Adipocyte (in vitro differentiated cells): Measurements from ENCODE around the gene CDK17.
"Not testable (repeated sequence)": the region's sequence is repeated elsewhere in the genome, so short reads cannot be mapped to it uniquely, and the experiment has no call there.

ENCODE experiments used
- DNase-seq: peaks from one replicate; pipeline ENCODE4 v3.0.0-alpha.2; 2015; ENCODE audit warnings: low read depth
- H3K27me3 ChIP-seq: replicated peaks from 2 replicates; pipeline ENCODE4 v1.7.0; 2013; ENCODE audit warnings: mild to moderate bottlenecking, low read length, moderate library complexity; ENCODE audit not compliant: control insufficient read depth, insufficient read depth
- H3K36me3 ChIP-seq: 2 replicates; pipeline ENCODE4 v1.7.0; 2013; ENCODE audit warnings: low read length, mild to moderate bottlenecking, moderate library complexity; ENCODE audit not compliant: control insufficient read depth, insufficient read depth, severe bottlenecking
- H3K4me1 ChIP-seq: 2 replicates; pipeline ENCODE4 v1.7.0; 2013; ENCODE audit warnings: mild to moderate bottlenecking, low read length, moderate library complexity; ENCODE audit not compliant: control insufficient read depth, insufficient read depth
- H3K4me3 ChIP-seq: 2 replicates; pipeline ENCODE4 v1.7.0; 2013; ENCODE audit warnings: mild to moderate bottlenecking, low read length, moderate library complexity
- H3K9ac ChIP-seq: 2 replicates; pipeline ENCODE4 v1.7.0; 2013; ENCODE audit warnings: mild to moderate bottlenecking, low read length, moderate library complexity
- H3K9me3 ChIP-seq: 2 replicates; pipeline ENCODE4 v1.7.0; 2013; ENCODE audit warnings: mild to moderate bottlenecking, low read length, moderate library complexity; ENCODE audit not compliant: control insufficient read depth

CDK17 gene

GRCh38 chr12:96383991-96384390 is 16.2 kb downstream of the CDK17 start:
- Histone ChIP-seq H3K4me3 (no peak overlapping the region), H3K9me3 (no peaks in the 10 kb centered on the region)

DNA sequence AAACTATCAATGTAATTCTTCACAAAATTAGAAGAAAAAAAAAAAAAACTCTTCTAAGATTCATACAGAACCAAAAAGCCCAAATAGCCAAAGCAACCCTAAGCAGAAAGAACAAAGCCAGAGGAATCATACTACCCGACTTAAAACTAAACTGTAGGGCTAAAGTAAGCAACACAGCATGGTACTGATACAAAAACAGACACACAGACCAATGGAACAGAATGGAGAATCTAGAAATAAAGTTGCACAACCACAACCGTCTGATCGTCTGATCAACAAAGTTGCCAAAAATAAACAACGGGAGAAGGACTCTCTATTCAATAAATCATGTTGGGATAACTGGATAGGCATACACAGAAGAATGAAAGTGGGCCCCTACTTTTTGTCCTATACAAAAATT is 16.9 kb downstream of the CDK17 start:
- Histone ChIP-seq H3K36me3 (no peaks in the 10 kb centered on the region), H3K4me3 (no peak overlapping the region), H3K9me3 (no peaks in the 10 kb centered on the region), H3K9ac (no peak overlapping the region), H3K4me1 (peaks cover 10% of the 10 kb centered on the region), H3K27me3 (no peaks in the 10 kb centered on the region)
- DNase-seq = no peak

More at GRCh38 chr12:96383991-96384390, 16.2 kb downstream of the CDK17 start:
- no peaks in the 10 kb centered on the region for H3K27me3 ChIP-seq
- H3K36me3 ChIP-seq = no peaks in the 10 kb centered on the region
- H3K9ac ChIP-seq = no peak overlapping the region
- peaks cover 14% of the 10 kb centered on the region for H3K4me1 ChIP-seq
- no peak for DNase-seq

- not testable (repeated sequence) for H3K9me3 ChIP-seq, H3K36me3 ChIP-seq, H3K4me3 ChIP-seq, H3K27me3 ChIP-seq, H3K4me1 ChIP-seq, H3K9ac ChIP-seq, DNase-seq
These were observed 20.5 kb downstream of the CDK17 start for GRCh38 chr12:96379743-96380142.

DNA sequence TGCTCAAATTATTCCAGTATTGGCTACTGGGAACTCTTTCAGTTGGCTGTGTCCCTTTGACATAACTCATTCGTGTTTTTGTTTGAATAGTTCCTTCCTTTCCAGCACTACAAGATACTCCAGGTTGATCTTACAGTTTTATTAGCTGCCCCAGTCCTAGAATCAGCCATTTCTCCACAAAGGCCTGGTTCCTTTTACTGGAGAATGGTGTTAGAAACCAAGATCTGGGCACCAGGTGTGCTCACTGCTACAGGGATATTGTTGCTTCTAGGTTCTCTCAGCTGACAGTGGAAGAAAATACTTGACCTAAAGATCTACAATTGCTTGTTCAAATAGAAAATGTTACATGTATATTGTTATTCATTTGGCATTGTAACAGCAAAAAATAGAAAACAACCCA is 21.9 kb downstream of the CDK17 start:
- Histone ChIP-seq H3K36me3 (no peaks in the 10 kb centered on the region), H3K9ac (no peak overlapping the region), H3K4me1 (no peaks in the 10 kb centered on the region), H3K4me3 (no peak overlapping the region), H3K9me3 (no peaks in the 10 kb centered on the region), H3K27me3 (no peaks in the 10 kb centered on the region)
- DNase-seq = no peak

DNA sequence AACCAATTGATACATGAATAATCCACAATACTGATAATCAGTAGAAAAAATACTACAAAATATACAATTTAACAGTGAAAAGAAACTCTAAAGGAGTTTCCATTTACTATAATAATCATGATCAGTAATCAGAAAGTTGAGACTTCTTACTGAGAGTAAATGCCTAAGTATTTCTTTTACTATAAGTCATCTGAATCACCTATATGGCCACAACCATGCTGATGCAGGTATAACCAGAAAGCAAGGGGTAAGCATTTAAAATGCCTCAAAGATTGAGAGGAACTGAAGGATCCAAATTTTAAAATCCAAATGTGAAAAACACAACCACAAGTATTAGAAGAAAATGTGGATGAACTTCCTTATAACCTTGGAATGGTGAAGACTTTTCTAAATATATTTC is 23.4 kb downstream of the CDK17 start:
- Histone ChIP-seq H3K4me1 (peaks cover 7% of the 10 kb centered on the region), H3K36me3 (no peaks in the 10 kb centered on the region), H3K9me3 (no peaks in the 10 kb centered on the region), H3K4me3 (no peak overlapping the region), H3K9ac (no peak overlapping the region), H3K27me3 (no peaks in the 10 kb centered on the region)
- no peak for DNase-seq

GRCh38 chr12:96375841-96376604 is 24.2 kb downstream of the CDK17 start:
- Histone ChIP-seq H3K9me3 (no peaks in the 10 kb centered on the region), H3K4me1 (peaks cover 10% of the 10 kb centered on the region), H3K4me3 (no peak overlapping the region), H3K9ac (no peak overlapping the region), H3K36me3 (no peaks in the 10 kb centered on the region), H3K27me3 (no peaks in the 10 kb centered on the region)
- DNase-seq = no peak

DNA sequence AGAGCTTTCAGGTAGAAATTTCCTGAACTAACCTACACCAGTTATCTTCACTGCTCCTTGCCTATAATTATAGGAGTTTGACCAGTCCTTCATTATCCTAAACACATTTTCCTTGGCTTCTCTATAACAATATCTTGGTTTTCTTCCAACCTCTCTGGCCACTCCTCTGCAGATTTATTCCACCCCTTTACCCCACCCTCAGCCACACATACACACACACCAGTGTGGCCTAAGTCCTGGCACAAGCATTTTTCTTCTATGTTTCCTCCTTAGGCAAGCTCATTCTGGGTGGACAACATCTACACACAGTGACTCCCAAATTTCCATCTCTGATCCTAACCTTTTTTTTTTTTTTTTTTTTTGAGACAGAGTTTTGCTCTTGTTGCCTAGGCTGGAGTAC is 25.1 kb downstream of the CDK17 start:
- H3K4me3 ChIP-seq = no peak overlapping the region

GRCh38 chr12:96371790-96372699 is 28.2 kb downstream of the CDK17 start:
- peaks cover 26% of the 10 kb centered on the region for H3K4me1 ChIP-seq
- no peaks in the 10 kb centered on the region for H3K36me3 ChIP-seq
- no peaks in the 10 kb centered on the region for H3K9me3 ChIP-seq
- DNase-seq = no peak
- H3K27me3 ChIP-seq = no peaks in the 10 kb centered on the region
- no peak overlapping the region for H3K4me3 ChIP-seq
- no peak overlapping the region for H3K9ac ChIP-seq

More for the DNA sequence above, 25.1 kb downstream of the CDK17 start:
- Histone ChIP-seq H3K9ac (no peak overlapping the region), H3K36me3 (no peaks in the 10 kb centered on the region), H3K4me1 (peaks cover 10% of the 10 kb centered on the region), H3K27me3 (no peaks in the 10 kb centered on the region), H3K9me3 (no peaks in the 10 kb centered on the region)
- no peak for DNase-seq

- Histone ChIP-seq H3K9me3 (no peaks in the 10 kb centered on the region), H3K4me1 (peaks cover 33% of the 10 kb centered on the region), H3K4me3 (no peak overlapping the region), H3K27me3 (no peaks in the 10 kb centered on the region), H3K9ac (no peak overlapping the region), H3K36me3 (no peaks in the 10 kb centered on the region)
- DNase-seq = no peak
These were observed 29.0 kb downstream of the CDK17 start for GRCh38 chr12:96371138-96371789.

GRCh38 chr12:96368687-96369086 is 31.6 kb downstream of the CDK17 start:
- H3K9me3 ChIP-seq = no peaks in the 10 kb centered on the region
- H3K4me1 ChIP-seq = peaks cover 45% of the 10 kb centered on the region
- no peak for DNase-seq
- no peaks in the 10 kb centered on the region for H3K36me3 ChIP-seq
- no peak overlapping the region for H3K4me3 ChIP-seq
- H3K9ac ChIP-seq = no peak overlapping the region
- no peaks in the 10 kb centered on the region for H3K27me3 ChIP-seq

GRCh38 chr12:96368233-96368632 is 32.0 kb downstream of the CDK17 start:
- Histone ChIP-seq H3K27me3 (no peaks in the 10 kb centered on the region), H3K4me1 (peaks cover 45% of the 10 kb centered on the region), H3K9ac (no peak overlapping the region), H3K9me3 (no peaks in the 10 kb centered on the region), H3K36me3 (no peaks in the 10 kb centered on the region), H3K4me3 (no peak overlapping the region)
- no peak for DNase-seq
